HG03565 (cell line): Measurements from ENCODE around the gene MTMR4.
"Not testable (repeated sequence)": the region's sequence is repeated elsewhere in the genome, so short reads cannot be mapped to it uniquely, and the experiment has no call there.

Experiments
- ATAC-seq: cut with Tn5 transposase; IDR thresholded peaks from one replicate; pipeline ENCODE4 v1.9.1; 2021; ENCODE audit warnings: mild to moderate bottlenecking, moderate library complexity; ENCODE audit not compliant: unreplicated experiment

The MTMR4 gene

GRCh38 chr17:58513965-58514769, at the start of gene MTMR4:
TSS of gene MTMR4 (minus strand) at chr17:58514638. CDS start at chr17:58514407, 231 bp downstream.
- no peak for ATAC-seq

DNA sequence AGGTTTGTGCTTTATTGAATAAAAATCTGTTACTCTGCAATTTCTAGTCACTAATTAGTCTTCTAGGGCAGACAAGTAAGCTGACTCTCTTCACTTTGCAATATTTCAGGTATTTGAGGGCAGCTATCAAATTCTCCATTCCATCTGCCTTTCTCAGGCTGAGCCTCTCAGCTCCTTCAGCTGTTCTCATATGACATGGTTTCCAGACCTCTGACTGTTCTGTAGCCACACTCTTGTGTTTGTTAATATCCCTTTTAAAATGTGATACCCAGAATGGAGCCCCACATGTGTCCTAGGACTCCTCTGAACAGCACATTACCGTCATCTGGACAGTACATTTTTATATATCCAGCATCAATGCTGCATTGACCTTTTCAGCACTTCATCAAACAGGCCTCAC, 46.1 kb upstream of the MTMR4 start:
- no peak for ATAC-seq

DNA sequence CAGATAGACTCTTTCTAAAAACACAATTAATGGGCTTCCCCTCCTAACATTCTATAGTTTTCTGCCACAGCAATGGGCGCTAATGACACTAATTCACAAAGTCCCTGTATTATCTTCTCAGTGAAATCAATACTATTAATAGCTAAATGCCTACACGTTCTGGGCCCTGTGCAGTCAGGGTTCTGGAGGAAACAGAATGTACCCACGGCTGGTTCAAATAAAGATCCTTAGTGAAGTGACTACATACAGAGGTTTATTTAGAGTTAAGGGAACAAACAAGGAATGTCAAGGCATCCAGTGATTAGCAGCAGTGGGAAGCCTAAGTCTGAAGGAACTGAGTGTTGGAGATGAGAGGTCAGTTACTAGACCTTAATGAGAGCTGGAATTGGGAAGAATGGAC, 43.5 kb upstream of the MTMR4 start:
- no peak for ATAC-seq

- ATAC-seq, result no peak
Observed at GRCh38 chr17:58556833-58557250, 42.4 kb upstream of the MTMR4 start.

- ATAC-seq, result not testable (repeated sequence)
Observed at GRCh38 chr17:58555109-58555508, 40.7 kb upstream of the MTMR4 start.

GRCh38 chr17:58541249-58541648, 26.8 kb upstream of the MTMR4 start:
- no peak for ATAC-seq

- no peak for ATAC-seq
Observed at GRCh38 chr17:58539698-58540097, 25.3 kb upstream of the MTMR4 start.

DNA sequence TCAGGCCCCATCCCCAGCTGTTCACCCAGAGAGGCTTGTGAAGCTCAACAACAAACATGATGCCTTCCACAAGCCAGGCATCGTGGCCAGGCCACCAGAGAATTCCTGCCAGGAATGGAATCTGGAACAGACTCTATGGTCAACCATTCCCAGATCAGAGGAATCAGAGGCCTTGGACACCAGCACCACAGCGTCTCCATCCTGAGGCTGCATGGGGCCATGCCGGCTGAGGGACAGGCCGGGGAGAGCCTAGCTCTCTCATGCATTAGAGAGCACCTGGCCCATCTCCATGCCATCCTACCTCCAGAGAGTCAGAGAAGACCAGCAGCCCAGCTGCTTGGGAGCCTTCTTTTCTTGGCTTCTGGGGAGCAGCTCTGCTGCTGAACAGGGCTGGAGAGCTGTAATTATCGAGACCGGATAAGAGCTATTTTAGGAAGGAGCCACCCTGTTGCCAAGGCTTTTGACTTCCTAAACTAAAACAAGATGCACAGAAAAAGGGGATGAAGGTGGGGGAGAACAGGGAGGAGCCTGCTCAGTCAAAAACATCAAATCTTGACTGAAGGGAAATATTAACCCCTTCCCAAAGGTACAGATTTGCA, 24.5 kb upstream of the MTMR4 start:
- ATAC-seq, result no peak

GRCh38 chr17:58537266-58537665, 22.8 kb upstream of the MTMR4 start:
- ATAC-seq, result no peak

- no peak for ATAC-seq
Observed at GRCh38 chr17:58536542-58536941, 22.1 kb upstream of the MTMR4 start.

GRCh38 chr17:58535431-58535830, 21.0 kb upstream of the MTMR4 start:
- no peak for ATAC-seq

DNA sequence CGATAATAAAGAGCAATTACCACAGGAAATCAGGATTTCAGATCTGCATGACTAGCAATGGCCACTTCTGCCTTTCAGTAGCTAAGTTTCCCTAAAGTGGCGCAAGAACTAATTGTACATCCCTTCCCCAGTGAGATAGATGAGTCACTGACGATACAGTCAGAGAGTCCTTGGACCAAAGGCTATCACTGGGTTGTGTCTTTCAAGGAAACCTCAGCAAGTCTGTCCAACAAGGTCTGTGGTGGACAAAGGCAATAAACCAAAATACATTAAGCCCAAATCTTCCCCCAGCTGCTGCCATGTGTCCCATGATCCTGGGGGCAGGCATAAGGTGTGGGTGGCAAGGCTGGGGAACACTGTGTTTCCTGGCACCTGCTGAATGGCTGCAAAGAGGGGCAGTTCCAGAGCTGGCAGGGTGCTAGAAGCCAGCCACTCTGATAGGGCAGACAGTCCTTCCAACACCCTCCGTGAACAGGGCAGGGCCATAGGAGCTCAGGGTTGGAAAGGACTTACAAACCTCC, 20.5 kb upstream of the MTMR4 start:
- ATAC-seq, result no peak

DNA sequence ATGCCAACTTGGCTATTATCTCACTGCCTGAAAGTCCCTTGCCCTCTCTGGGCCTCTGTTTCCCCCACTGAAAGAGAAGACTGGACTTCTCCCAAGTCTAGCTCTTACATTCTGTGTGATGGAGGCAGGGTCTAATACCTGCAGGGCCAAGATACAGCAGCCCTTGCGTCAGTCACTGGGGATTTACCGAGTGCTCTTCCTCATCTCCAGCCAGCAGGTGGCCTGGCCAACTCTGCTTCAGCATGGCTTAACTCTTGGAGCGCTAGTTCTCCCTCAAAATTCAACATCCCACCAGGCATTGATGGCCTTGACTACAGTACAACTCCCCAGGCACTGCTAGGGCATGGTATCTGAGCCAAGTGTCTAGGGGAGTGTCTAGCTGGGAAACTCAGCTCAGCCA, 19.9 kb upstream of the MTMR4 start:
- ATAC-seq, result no peak

DNA sequence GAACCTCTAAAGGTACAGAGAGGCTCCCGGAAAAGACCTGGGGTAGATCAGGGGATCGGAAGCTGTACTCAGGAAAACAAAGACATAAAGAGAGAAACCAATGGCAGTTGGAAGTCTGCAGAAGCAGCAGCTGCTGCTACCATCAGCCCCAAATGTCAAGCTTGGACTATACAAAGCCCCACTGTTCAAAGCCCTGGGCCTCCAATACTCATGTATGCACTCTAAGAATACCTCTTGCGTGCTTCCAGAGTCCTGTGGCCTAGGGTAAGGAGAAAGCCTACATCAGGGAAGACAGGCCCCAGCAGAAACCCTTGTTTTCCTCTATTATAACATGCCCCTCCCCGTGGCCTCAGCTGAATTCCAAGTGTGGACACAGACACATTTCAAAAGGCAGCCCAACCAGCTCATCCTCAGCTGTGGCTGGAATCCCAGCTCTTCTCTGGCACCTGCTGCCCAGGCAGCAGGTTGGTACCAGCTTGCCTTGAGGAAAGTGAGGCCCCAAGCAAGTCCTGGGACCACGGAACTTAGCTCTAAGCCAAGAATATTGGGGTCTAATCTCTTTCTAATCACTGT, 19.3 kb upstream of the MTMR4 start:
- ATAC-seq, result no peak

GRCh38 chr17:58532555-58532951, 18.1 kb upstream of the MTMR4 start:
- no peak for ATAC-seq

DNA sequence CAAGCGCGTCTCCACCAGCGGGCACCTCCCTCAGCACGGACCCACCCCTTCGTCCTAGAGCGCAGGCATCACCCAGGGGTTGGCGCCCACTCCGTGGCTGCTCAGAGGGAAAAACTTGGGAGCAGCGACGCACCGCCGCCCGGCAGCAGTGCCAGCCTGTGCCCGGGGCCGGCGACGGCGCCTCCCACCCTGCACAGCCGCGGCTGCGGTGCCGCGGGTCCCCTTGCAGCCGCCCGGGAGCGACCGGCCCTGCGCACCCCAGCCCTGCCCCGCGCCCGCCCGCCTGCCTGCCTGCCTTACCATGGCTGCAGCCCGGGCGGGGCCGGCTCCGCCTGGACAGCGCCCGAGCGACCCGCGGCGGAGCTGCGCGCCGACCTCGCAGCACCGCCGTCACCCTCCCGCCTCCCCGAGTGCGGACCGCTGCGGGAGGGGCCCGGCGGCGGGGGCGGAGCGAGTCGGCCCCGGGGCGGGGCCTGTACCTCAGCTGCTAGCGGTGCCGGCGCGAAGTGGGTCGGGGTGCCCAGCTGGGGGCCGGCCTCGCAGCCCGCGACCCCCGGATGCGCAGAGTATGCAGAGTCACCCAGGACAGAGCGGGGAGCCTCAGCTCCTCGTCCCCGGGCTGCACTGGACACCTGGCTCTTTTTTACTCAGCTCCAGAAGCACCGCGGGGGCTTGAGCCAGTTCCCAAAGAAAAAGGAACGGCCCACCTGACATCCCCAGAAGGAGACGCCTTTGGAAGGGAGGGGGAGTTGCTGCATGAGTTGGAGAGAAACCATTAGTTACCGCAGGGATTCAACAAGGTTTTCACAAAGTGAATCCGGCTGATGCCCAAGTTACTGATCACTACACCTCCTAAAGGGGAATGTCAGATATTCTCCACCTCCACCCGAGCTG, 17.5 kb upstream of the MTMR4 start:
- no peak for ATAC-seq

- ATAC-seq, result no peak
Observed at GRCh38 chr17:58531122-58531521, 16.7 kb upstream of the MTMR4 start.

- ATAC-seq, result no peak
Observed at GRCh38 chr17:58530655-58531054, 16.2 kb upstream of the MTMR4 start.

DNA sequence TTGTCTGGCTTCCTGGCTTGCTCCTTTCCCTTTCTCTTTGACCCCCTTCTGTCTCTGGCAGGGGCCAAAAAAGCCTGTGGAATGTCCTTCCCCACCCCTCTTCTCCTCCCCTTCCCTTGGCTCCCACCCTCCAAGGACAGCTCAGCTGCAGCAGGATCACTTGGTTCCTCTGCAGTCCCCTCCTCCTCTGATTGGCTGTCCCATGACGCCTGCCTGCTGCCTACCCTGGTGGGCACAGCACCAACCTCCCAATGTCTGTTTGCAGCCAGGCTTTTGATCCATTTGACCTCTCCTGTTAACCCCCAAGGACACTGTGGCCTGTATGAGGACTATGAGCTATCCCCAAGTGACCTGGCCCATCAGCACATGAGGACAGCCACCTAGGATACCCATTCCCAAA, 14.8 kb upstream of the MTMR4 start:
- no peak for ATAC-seq

DNA sequence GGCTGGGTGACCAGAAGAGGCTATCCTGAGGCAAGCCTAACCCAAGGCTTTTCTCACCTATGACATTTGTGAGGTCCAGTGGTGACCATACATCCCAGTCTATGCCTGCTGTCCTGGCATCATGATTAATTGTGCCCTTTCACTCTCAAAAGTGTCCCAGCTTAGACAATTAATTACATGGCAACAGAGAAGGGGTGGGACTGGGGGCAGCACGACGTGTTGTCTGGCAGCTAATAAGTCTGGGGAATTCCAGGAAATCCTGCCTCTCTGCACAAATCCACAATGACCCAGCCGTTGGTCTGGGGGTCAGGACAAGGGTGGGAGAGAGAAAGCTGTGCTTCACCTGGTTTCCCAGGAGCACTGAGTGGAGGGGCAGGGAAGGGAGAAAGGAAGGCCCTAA, 14.0 kb upstream of the MTMR4 start:
- ATAC-seq, result no peak

DNA sequence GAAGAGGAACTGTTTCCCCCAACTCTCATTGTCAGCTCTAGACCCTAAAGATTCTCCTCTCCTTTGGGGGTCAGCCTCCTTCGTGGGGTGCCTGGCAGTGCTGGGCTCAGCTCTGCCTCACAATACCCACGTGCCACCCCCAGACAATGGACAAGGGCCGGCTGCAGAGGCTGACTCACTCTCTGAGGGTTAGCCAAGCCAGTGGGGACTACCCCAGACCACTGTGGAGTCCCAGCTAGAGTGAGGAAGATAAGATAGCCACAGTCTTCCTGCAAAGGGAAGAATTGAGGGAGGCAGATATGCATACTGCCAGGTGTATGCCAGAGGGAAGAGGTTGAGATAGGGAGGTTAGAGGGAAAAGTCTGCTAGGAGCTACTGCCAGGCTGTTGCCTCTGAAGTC, 13.5 kb upstream of the MTMR4 start:
- no peak for ATAC-seq
